Skin of body (tissue), 2 donors: ENCODE measurements around the gene SLC18A2. TPM values are rescaled to one million over a fixed set of nuclear protein-coding genes. Genes with fewer than 3 reads are reported as not detected.
"Not testable (repeated sequence)": the region's sequence is repeated elsewhere in the genome, so short reads cannot be mapped to it uniquely, and the experiment has no call there.

Source experiments
- DNase-seq: peaks from one replicate; lab custom pipeline; 2025; lab: John Stamatoyannopoulos, UW
- total RNA-seq: library from RNA; depleted of rRNA; stranded (reverse); fragments of >200 nt; gene quantifications from one replicate; pipeline ENCODE4 v1.2.3, GENCODE V29; 2014

Gene SLC18A2
- total RNA-seq, 1 donor from 2014 or later: 6.2 TPM

- DNase-seq: no peak
Observed at GRCh38 chr10:117262291-117262902, 21.5 kb downstream of the SLC18A2 start.

- DNase-seq: no peak
Observed at GRCh38 chr10:117262903-117263293, 22.0 kb downstream of the SLC18A2 start.

GRCh38 chr10:117264782-117265181 lies 23.9 kb downstream of the SLC18A2 start:
- no peak for DNase-seq

- DNase-seq: no peak
Observed at GRCh38 chr10:117266400-117266799, 25.5 kb downstream of the SLC18A2 start.

GRCh38 chr10:117266812-117267211 lies 25.9 kb downstream of the SLC18A2 start:
- DNase-seq: no peak

- DNase-seq: no peak
Observed at GRCh38 chr10:117268258-117268657, 27.3 kb downstream of the SLC18A2 start.

- DNase-seq: no peak
Observed at GRCh38 chr10:117268907-117269306, 28.0 kb downstream of the SLC18A2 start.

GRCh38 chr10:117271427-117271826 lies 30.5 kb downstream of the SLC18A2 start:
- DNase-seq: no peak

GRCh38 chr10:117272195-117273076 lies 31.5 kb downstream of the SLC18A2 start:
- no peak for DNase-seq

- no peak for DNase-seq
Observed at GRCh38 chr10:117273980-117274379, 33.1 kb downstream of the SLC18A2 start.

GRCh38 chr10:117274509-117274908 lies 33.6 kb downstream of the SLC18A2 start:
- no peak for DNase-seq

- DNase-seq: no peak
Observed at GRCh38 chr10:117275121-117275520, 34.2 kb downstream of the SLC18A2 start.

GRCh38 chr10:117277675-117278074 lies 36.8 kb downstream of the SLC18A2 start:
- no peak for DNase-seq

GRCh38 chr10:117284716-117285494 lies 44.0 kb downstream of the SLC18A2 start:
- DNase-seq: no peak

- DNase-seq: not testable (repeated sequence)
Observed at GRCh38 chr10:117290872-117291271, 50.0 kb downstream of the SLC18A2 start.

GRCh38 chr10:117294039-117294645 lies 53.2 kb downstream of the SLC18A2 start:
- DNase-seq: no peak

- DNase-seq: no peak
Observed at GRCh38 chr10:117294735-117295134, 53.8 kb downstream of the SLC18A2 start.

GRCh38 chr10:117298219-117298618 lies 57.3 kb downstream of the SLC18A2 start:
- no peak for DNase-seq

GRCh38 chr10:117299435-117299834 lies 58.5 kb downstream of the SLC18A2 start:
- no peak for DNase-seq

GRCh38 chr10:117300671-117301070 lies 59.8 kb downstream of the SLC18A2 start:
- no peak for DNase-seq

GRCh38 chr10:117303451-117303850 lies 62.5 kb downstream of the SLC18A2 start:
- DNase-seq: not testable (repeated sequence)

GRCh38 chr10:117306674-117307073 lies 65.8 kb downstream of the SLC18A2 start:
- DNase-seq: no peak
